Brain microvascular endothelial cell (primary cell): ENCODE data around the gene AKR7A3.
"Not testable (repeated sequence)": the region's sequence is repeated elsewhere in the genome, so short reads cannot be mapped to it uniquely, and the experiment has no call there.

Experiments
- DNase-seq: peaks from one replicate; pipeline ENCODE4 v3.0.0-alpha.2; 2020
- H3K27ac ChIP-seq: fragments of 250-450 bp; sonication (Bioruptor Pico); 2 replicates; pipeline ENCODE4 v1.5.1; 2020; ENCODE audit warnings: mild to moderate bottlenecking, moderate library complexity
- H3K27me3 ChIP-seq: fragments of 250-450 bp; sonication (Bioruptor Pico); replicated peaks from 2 replicates; pipeline ENCODE4 v1.5.1; 2020; ENCODE audit warnings: mild to moderate bottlenecking
- H3K36me3 ChIP-seq: fragments of 250-450 bp; sonication (Bioruptor Pico); replicated peaks from 2 replicates; pipeline ENCODE4 v1.5.1; 2020; ENCODE audit warnings: mild to moderate bottlenecking
- H3K4me3 ChIP-seq: 2 replicates; pipeline ENCODE4 v1.5.1; 2011; ENCODE audit warnings: low read depth, mild to moderate bottlenecking, control low read depth, low read length, moderate library complexity
- CTCF ChIP-seq: IDR thresholded peaks from 2 replicates; pipeline ENCODE4 v1.5.1; 2011; ENCODE audit warnings: low read depth, mild to moderate bottlenecking, moderate library complexity, low read length, control low read depth, inconsistent platforms; ENCODE audit errors: missing control alignments
- in situ Hi-C: cut with HindIII; loops from 2 replicates; pipeline ENCODE4 v1.10.0; 2017; ENCODE audit warnings: low sequenced_read_pairs, low pct_ligation_motif_present

The AKR7A3 gene

GRCh38 chr1:19274636-19275035 is 13.9 kb downstream of the AKR7A3 start:
- Histone ChIP-seq H3K4me3 (no peak overlapping the region), H3K27me3 (peaks cover 2% of the 10 kb centered on the region), H3K27ac (no peak overlapping the region), H3K36me3 (no peaks in the 10 kb centered on the region)
- in situ Hi-C loops: no loop called here
- no peak for TF ChIP-seq CTCF
- no peak for DNase-seq

GRCh38 chr1:19273844-19274531 is 14.6 kb downstream of the AKR7A3 start:
- H3K4me3 ChIP-seq, DNase-seq, H3K27ac ChIP-seq, in situ Hi-C loops, H3K36me3 ChIP-seq, H3K27me3 ChIP-seq: not testable (repeated sequence)

GRCh38 chr1:19273106-19273843 is 15.3 kb downstream of the AKR7A3 start:
- DNase-seq: no peak
- in situ Hi-C loops: no loop called here
- H3K4me3 ChIP-seq: no peak overlapping the region
- TF ChIP-seq CTCF: no peak
- no peaks in the 10 kb centered on the region for H3K36me3 ChIP-seq
- peaks cover 2% of the 10 kb centered on the region for H3K27me3 ChIP-seq
- no peak overlapping the region for H3K27ac ChIP-seq

- Histone ChIP-seq H3K4me3 (no peak overlapping the region), H3K27ac (no peak overlapping the region), H3K36me3 (no peaks in the 10 kb centered on the region), H3K27me3 (peaks cover 2% of the 10 kb centered on the region)
- in situ Hi-C loops: no loop called here
- DNase-seq: no peak
- no peak for TF ChIP-seq CTCF
Measured at GRCh38 chr1:19272064-19272463, 16.5 kb downstream of the AKR7A3 start.

- H3K36me3 ChIP-seq, H3K27ac ChIP-seq, in situ Hi-C loops, H3K27me3 ChIP-seq, DNase-seq, H3K4me3 ChIP-seq: not testable (repeated sequence)
Measured at GRCh38 chr1:19270343-19270730, 18.2 kb downstream of the AKR7A3 start.

- H3K36me3 ChIP-seq, H3K27ac ChIP-seq, H3K4me3 ChIP-seq, DNase-seq, in situ Hi-C loops, H3K27me3 ChIP-seq: not testable (repeated sequence)
- peak; percentile 28 for TF ChIP-seq CTCF
Measured at GRCh38 chr1:19269427-19270342, 18.9 kb downstream of the AKR7A3 start.
